Endothelial cell of umbilical vein (primary cell): ENCODE results near the gene MCTP2. TPM values are rescaled to one million over a fixed set of nuclear protein-coding genes. Genes with fewer than 3 reads are reported as not detected.

Experiments
- BruUV-seq: library from RNA; stranded (reverse); fragments of 400-500 nt; replicated peaks from 2 replicates; lab custom pipeline; 2021; lab: Mats Ljungman, UMichigan
- CTCF ChIA-PET: fragments of 300-600, 350-600 bp; sonication (Branson Sonifier 250); formaldehyde crosslinking; loops from one replicate; lab custom pipeline; 2021; ENCODE audit warnings: antibody characterized with exemption, inconsistent platforms; lab: Charles Lee
- POLR2A ChIA-PET: fragments of 300-600, 350-600 bp; sonication (Branson Sonifier 250); formaldehyde crosslinking; loops from one replicate; lab custom pipeline; 2021; ENCODE audit warnings: antibody characterized with exemption, inconsistent platforms; lab: Charles Lee
- DNase-seq: peaks from one replicate; pipeline ENCODE4 v3.0.0-alpha.2; 2011; ENCODE audit warnings: low read depth, low spot score
- FAIRE-seq: peaks from 2 replicates; lab custom pipeline; 2011; peaks lifted over from hg19 to GRCh38; lab: Jason Lieb, UNC
- H2AFZ ChIP-seq: 2 replicates; pipeline ENCODE4 v1.6.0; 2012; ENCODE audit warnings: low read depth, low read length, control low read depth, inconsistent platforms
- H3K27ac ChIP-seq: 2 replicates; pipeline ENCODE4 v1.5.1; 2011; ENCODE audit warnings: low read depth, mild to moderate bottlenecking, control low read depth, low read length, moderate library complexity; ENCODE audit not compliant: insufficient read depth
- H3K27me3 ChIP-seq, 2 experiments: 2 replicates each; pipeline versions ENCODE4 v1.6.0 to v1.6.1; 2011; ENCODE audit warnings: low read length in 2 of 2, mixed read lengths in 1 of 2; ENCODE audit not compliant: control insufficient read depth in 2 of 2, insufficient read depth in 2 of 2
- H3K36me3 ChIP-seq, 2 experiments: 2 replicates in 1 of 2; 3 replicates in 1 of 2; pipeline ENCODE4 v1.5.1; 2011; ENCODE audit warnings: low read length in 2 of 2, mild to moderate bottlenecking in 1 of 2, moderate library complexity in 1 of 2; ENCODE audit not compliant: control insufficient read depth in 2 of 2, insufficient read depth in 2 of 2; ENCODE audit errors: extremely low read depth in 1 of 2
- H3K4me1 ChIP-seq: 3 replicates; pipeline ENCODE4 v1.5.1; 2011; ENCODE audit warnings: mild to moderate bottlenecking, low read length; ENCODE audit not compliant: control insufficient read depth, insufficient read depth; ENCODE audit errors: extremely low read depth
- H3K4me2 ChIP-seq: 2 replicates; pipeline ENCODE4 v1.6.1; 2011; ENCODE audit warnings: low read length, control low read depth, mixed read lengths; ENCODE audit not compliant: insufficient read depth
- H3K4me3 ChIP-seq, 3 experiments: fragments of 200-600 bp in 1 of 3; sonication (generic), shearing (Covaris generic) in 1 of 3; replicated peaks in 1 of 3; 2 replicates each; pipeline ENCODE4 v1.5.1; 2011 to 2016; ENCODE audit warnings: control low read depth in 3 of 3, low read length in 3 of 3, mild to moderate bottlenecking in 2 of 3, inconsistent platforms in 1 of 3, low read depth in 1 of 3, moderate library complexity in 1 of 3; ENCODE audit not compliant: insufficient read depth in 1 of 3
- H3K79me2 ChIP-seq: 2 replicates; pipeline ENCODE4 v1.6.0; 2012; ENCODE audit warnings: low read length, inconsistent platforms; ENCODE audit not compliant: control insufficient read depth, insufficient read depth
- H3K9ac ChIP-seq: replicated peaks from 2 replicates; pipeline ENCODE3; 2011; ENCODE audit warnings: low read length, control low read depth; ENCODE audit not compliant: insufficient read depth; ENCODE audit errors: extremely low read depth
- H3K9me1 ChIP-seq: replicated peaks from 3 replicates; pipeline ENCODE4 v1.6.0; 2011; ENCODE audit warnings: mild to moderate bottlenecking, low read length; ENCODE audit not compliant: control insufficient read depth, insufficient read depth; ENCODE audit errors: extremely low read depth
- H3K9me3 ChIP-seq: replicated peaks from 2 replicates; pipeline ENCODE4 v1.5.1; 2012; ENCODE audit warnings: low read length, inconsistent platforms; ENCODE audit not compliant: control insufficient read depth, insufficient read depth
- H4K20me1 ChIP-seq: replicated peaks from 2 replicates; pipeline ENCODE3; 2011; ENCODE audit warnings: mild to moderate bottlenecking, low read length; ENCODE audit not compliant: control insufficient read depth, insufficient read depth; ENCODE audit errors: extremely low read depth
- CTCF ChIP-seq, 2 donors: IDR thresholded peaks; 1 replicate in 1 of 2; 2 replicates in 1 of 2; pipeline ENCODE4 v1.5.1; 2011; ENCODE audit warnings: low read length in 2 of 2, mild to moderate bottlenecking in 2 of 2, moderate library complexity in 2 of 2, control low read depth in 1 of 2, inconsistent platforms in 1 of 2, low read depth in 1 of 2; ENCODE audit not compliant: insufficient read depth in 1 of 2; ENCODE audit errors: extremely low read depth in 1 of 2
- EZH2 ChIP-seq: IDR thresholded peaks from 2 replicates; pipeline ENCODE4 v1.6.1; 2012; ENCODE audit warnings: borderline replicate concordance, low read depth, mild to moderate bottlenecking, moderate library complexity, low read length, inconsistent platforms; ENCODE audit not compliant: severe bottlenecking
- FOS ChIP-seq: IDR thresholded peaks from 2 replicates; pipeline ENCODE4 v1.6.1; 2011; ENCODE audit warnings: mild to moderate bottlenecking, low read length, moderate library complexity, borderline replicate concordance; ENCODE audit not compliant: insufficient read depth
- GATA2 ChIP-seq: IDR thresholded peaks from 2 replicates; pipeline ENCODE4 v1.7.0; 2011; ENCODE audit warnings: low read depth, mild to moderate bottlenecking, moderate library complexity, mixed read lengths, low read length; ENCODE audit not compliant: insufficient read length, insufficient read depth
- JUN ChIP-seq: IDR thresholded peaks from 2 replicates; pipeline ENCODE4 v1.6.1; 2011; ENCODE audit warnings: borderline replicate concordance, low read depth; ENCODE audit not compliant: insufficient read length, insufficient read depth
- MAX ChIP-seq: IDR thresholded peaks from 2 replicates; pipeline ENCODE4 v1.6.1; 2011; ENCODE audit not compliant: insufficient read depth, insufficient read length
- MYC ChIP-seq: IDR thresholded peaks from one replicate; pipeline ENCODE4 v1.6.1; 2011; ENCODE audit warnings: mild to moderate bottlenecking, low read depth, low read length
- POLR2A ChIP-seq: IDR thresholded peaks from 2 replicates; pipeline ENCODE4 v1.6.1; 2012; ENCODE audit warnings: low read depth, mild to moderate bottlenecking, control low read depth, low read length
- POLR2AphosphoS5 ChIP-seq: IDR thresholded peaks from 2 replicates; pipeline ENCODE4 v1.6.1; 2012; ENCODE audit warnings: low read depth, mild to moderate bottlenecking, control low read depth, low read length, moderate library complexity; ENCODE audit not compliant: insufficient read depth
- dilution Hi-C: fragments of 300-500 bp; cut with MboI; formaldehyde crosslinking; loops from one replicate; pipeline ENCODE4 v1.15.0; 2019; ENCODE audit warnings: low sequenced_read_pairs; ENCODE audit not compliant: extremely low pct_ligation_motif_present
- intact Hi-C: fragments of 100-400 bp; cut with micrococcal nuclease; formaldehyde crosslinking; loops from one replicate; pipeline ENCODE4 v1.10.0; 2022
- polyA plus RNA-seq, 4 experiments: library from polyadenylated mRNA; depleted of rRNA in 3 of 4; stranded (reverse) in 3 of 4; unstranded in 1 of 4; fragments of >200 nt; gene quantifications; 2 replicates each; pipeline versions ENCODE4 v1.2.1 to v1.2.3, GENCODE V29; 2011 to 2012; ENCODE audit warnings: missing spikeins in 1 of 4
- total RNA-seq: library from RNA; stranded (reverse); gene quantifications from 2 replicates; pipeline ENCODE4 v1.2.3, GENCODE V29; 2021

MCTP2 gene
- total and polyA plus RNA-seq, 2 donors (not counting 3 experiments of a cell fraction or from before 2014, with no cell fraction given): 0.01 to 0.75 TPM

- Histone ChIP-seq H3K9me3 (no peaks in the 10 kb centered on the region), H3K9me1 (no peaks in the 10 kb centered on the region), H3K27ac (no peak overlapping the region), H3K27me3 (no peaks in the 10 kb centered on the region), H3K4me2 (no peak overlapping the region), H4K20me1 (no peaks in the 10 kb centered on the region), H3K9ac (no peak overlapping the region), H3K36me3 (no peaks in the 10 kb centered on the region), H3K4me3 (no peak overlapping the region), H2AFZ (no peak overlapping the region), H3K4me1 (no peaks in the 10 kb centered on the region), H3K79me2 (no peaks in the 10 kb centered on the region)
- no peak for TF ChIP-seq MYC
- TF ChIP-seq POLR2AphosphoS5: no peak
- no peak for TF ChIP-seq CTCF (IDR thresholded peaks at IDR 0.05; ENCODE audit: extremely low read depth in 1 of 2, insufficient read depth in 1 of 2, low read depth in 1 of 2, low read length in 2 of 2)
- no peak for TF ChIP-seq POLR2A
- TF ChIP-seq EZH2: no peak
- TF ChIP-seq JUN: no peak
- no peak for TF ChIP-seq MAX
- TF ChIP-seq FOS: no peak
- no peak for TF ChIP-seq GATA2
- CTCF ChIA-PET: no interaction called here
- no peak for DNase-seq
- dilution Hi-C loops: no loop called here
- POLR2A ChIA-PET: interaction anchor here (0.6 kb wide), 1 partner anchor 255 kb away, joined by 3 read pairs; no protein-coding TSS in a partner anchor
- BruUV-seq: no TSS peak
- FAIRE-seq: no peak
- intact Hi-C loops: no loop called here
Measured at GRCh38 chr15:94351031-94351535, 119.7 kb downstream of the MCTP2 start.
